ENCODE results near the gene SH2D3A. TPM values are rescaled to one million over a fixed set of nuclear protein-coding genes. Genes with fewer than 3 reads are reported as not detected.

Gene SH2D3A
- total RNA-seq, 4 donors from 2014 or later, result 1.0 to 5.4 TPM; not detected in 2

DNA sequence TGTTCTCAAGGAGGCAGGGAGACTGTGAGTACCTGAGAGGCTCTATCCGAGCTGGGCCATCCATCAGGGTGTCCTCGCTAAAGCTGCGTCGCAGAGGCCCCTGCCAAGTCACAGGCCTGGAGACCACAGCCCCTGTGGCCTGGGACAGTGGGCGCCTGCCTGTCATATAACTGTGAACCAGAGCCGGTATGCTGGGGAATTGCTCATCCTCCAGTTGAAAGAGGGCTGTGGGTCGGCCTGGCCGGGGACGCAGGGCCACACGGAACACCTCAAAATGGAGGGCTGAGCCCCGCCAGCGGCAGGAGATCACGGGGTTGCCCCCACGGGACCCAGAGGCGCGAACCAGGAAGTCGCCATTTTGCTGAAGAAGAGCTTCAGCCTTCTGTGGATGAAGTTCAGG lies 6.6 kb downstream of the SH2D3A start:
- TF ChIP-seq, protein P1, sequence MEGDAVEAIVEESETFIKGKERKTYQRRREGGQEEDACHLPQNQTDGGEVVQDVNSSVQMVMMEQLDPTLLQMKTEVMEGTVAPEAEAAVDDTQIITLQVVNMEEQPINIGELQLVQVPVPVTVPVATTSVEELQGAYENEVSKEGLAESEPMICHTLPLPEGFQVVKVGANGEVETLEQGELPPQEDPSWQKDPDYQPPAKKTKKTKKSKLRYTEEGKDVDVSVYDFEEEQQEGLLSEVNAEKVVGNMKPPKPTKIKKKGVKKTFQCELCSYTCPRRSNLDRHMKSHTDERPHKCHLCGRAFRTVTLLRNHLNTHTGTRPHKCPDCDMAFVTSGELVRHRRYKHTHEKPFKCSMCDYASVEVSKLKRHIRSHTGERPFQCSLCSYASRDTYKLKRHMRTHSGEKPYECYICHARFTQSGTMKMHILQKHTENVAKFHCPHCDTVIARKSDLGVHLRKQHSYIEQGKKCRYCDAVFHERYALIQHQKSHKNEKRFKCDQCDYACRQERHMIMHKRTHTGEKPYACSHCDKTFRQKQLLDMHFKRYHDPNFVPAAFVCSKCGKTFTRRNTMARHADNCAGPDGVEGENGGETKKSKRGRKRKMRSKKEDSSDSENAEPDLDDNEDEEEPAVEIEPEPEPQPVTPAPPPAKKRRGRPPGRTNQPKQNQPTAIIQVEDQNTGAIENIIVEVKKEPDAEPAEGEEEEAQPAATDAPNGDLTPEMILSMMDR (IDR thresholded peaks at IDR 0.05), result no peak
- TF ChIP-seq POLR2A (IDR thresholded peaks at IDR 0.05), result no peak
- H3K36me3 ChIP-seq, result no peaks in the 10 kb centered on the region
- no peaks in the 10 kb centered on the region for H3K4me1 ChIP-seq
- no peak overlapping the region for H3K27ac ChIP-seq
- no peaks in the 10 kb centered on the region for H3K27me3 ChIP-seq
- no peak overlapping the region for H3K4me3 ChIP-seq
- intact Hi-C loops (cut with DNase I; ENCODE audit: low total_unique reads), result no loop called here
- DNase-seq, result no peak
- H3K9me3 ChIP-seq, result no peaks in the 10 kb centered on the region

DNA sequence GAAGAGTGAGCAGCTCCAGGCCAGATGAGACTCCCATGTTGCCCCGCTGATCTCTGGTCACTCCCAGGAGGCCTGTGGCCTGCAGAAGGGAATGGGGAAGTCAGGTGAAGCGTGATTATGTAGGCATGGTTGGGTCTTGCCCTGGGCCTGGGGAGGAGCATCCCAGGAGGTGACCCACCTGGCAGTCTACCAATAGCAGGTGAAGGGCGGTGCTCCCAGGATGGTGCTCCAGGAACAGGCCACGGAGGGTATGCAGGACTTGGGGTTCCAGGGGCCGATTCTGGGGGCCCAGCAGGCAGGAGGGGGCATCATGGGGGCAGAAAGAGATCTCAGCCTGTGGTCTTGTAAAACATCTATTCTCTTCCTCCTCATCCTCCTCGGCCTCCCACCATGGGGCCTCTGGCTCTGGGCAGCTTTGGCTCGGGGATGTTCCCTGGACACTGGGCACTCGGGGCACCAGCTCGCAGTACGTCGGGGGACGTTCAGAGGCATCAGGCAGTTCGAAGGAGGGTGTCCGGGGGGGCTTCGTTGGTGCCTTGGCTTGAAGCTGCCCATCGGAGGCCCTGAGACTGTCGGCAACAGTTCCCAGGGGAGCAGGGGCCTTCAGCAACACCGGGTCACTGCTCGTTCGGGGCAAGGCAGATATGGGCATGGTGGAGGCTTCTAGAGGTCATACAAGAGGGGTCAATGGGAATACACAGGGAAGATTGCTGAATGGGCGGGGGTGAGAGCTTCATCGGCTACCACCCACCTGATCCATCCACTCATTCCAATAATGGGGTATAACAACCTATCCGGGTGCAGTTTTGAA lies 12.4 kb downstream of the SH2D3A start:
- Histone ChIP-seq H3K4me1 (peaks cover 0 to 6% of the 10 kb centered on the region in 2 donors), H3K36me3 (no peaks in the 10 kb centered on the region), H3K9me3 (no peaks in the 10 kb centered on the region), H3K27me3 (no peaks in the 10 kb centered on the region), H3K4me3 (no peak overlapping the region), H3K27ac (no peak overlapping the region)
- DNase-seq, result no peak
- intact Hi-C loops (cut with DNase I; ENCODE audit: low total_unique reads), result no loop called here
- TF ChIP-seq POLR2A (IDR thresholded peaks at IDR 0.05), result no peak
- TF ChIP-seq, protein P1 (IDR thresholded peaks at IDR 0.05), result no peak

DNA sequence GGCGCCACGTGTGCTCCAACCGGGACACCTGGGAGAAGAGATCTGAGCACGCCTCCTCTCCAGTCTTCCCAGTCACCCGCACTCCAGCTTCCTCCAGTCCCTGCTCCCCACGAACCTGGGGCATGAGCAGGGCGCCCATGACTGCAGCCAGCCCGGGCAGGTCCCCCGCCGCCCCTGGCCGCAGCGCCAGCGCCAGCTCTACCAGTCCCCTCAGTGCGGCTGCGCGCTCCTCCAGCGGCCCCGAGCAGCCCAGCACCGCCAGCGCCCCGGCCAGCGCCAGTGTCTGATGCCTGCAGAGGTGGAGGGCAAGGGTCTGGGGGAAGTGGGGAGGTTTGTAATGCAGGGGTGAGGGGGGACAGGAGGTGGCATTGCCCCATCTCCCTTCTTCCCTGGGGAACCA lies 13.1 kb downstream of the SH2D3A start:
- no peak for DNase-seq
- intact Hi-C loops (cut with DNase I; ENCODE audit: low total_unique reads), result no loop called here
- TF ChIP-seq, protein P1 (IDR thresholded peaks at IDR 0.05), result no peak
- no peak for TF ChIP-seq POLR2A (IDR thresholded peaks at IDR 0.05)
- H3K4me1 ChIP-seq, result peaks cover 0 to 6% of the 10 kb centered on the region in 2 donors
- no peak overlapping the region for H3K4me3 ChIP-seq
- no peaks in the 10 kb centered on the region for H3K9me3 ChIP-seq
- no peaks in the 10 kb centered on the region for H3K27me3 ChIP-seq
- H3K27ac ChIP-seq, result no peak overlapping the region
- H3K36me3 ChIP-seq, result no peaks in the 10 kb centered on the region

DNA sequence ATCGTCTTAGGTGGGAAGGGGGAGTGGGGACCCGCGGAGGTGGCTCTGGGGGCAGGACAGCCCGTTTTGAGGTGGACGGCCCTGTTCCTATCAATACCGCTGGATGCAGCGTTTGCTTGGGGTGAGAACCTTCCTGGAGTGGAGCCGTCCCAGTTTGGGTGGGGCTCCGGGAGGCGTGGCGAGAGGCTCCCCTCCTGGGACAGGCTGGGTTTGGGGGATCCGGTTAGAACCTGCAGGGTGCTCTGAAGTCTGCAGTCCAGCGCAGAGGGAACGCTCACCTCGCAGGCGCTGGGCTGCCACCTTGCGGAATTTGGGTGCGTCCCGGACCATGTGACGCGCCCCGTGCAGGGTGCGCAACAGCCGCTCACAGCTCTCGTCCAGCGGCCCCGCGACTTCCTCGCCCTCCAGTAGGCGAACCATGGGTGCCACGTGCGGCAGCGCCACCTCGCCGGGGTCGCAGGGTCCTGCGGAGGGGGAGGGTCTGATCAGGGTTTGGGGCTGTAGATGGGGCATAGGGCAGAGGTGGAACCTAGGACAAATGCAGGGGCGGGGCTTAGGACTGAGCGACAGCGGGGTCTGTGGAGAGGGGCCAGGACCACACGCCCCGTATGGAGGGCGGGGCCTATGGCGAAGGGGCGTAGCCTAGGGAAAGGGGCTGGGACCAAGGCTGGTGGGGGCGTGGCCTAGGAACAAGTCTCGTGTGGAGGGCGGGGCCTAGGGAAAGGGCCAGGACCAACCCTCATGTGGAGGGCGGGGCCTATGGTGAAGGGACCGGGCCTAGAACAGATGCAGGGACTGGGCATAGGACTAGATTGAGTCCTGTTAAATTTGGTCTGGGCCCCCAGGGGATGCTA lies 13.8 kb downstream of the SH2D3A start:
- no peak for TF ChIP-seq POLR2A (IDR thresholded peaks at IDR 0.05)
- TF ChIP-seq, protein P1 (IDR thresholded peaks at IDR 0.05), result peak; percentile 52 to 72 (median 65)
- peak overlapping the region; percentile 23 to 26 for H3K4me3 ChIP-seq
- no peaks in the 10 kb centered on the region for H3K9me3 ChIP-seq
- peak; percentile 83 to 84 for DNase-seq
- H3K4me1 ChIP-seq, result peaks cover 0 to 6% of the 10 kb centered on the region in 2 donors
- no peaks in the 10 kb centered on the region for H3K36me3 ChIP-seq
- H3K27ac ChIP-seq, result peak overlapping the region in 1 of 2 donors; percentile 54
- intact Hi-C loops (cut with DNase I; ENCODE audit: low total_unique reads), result no loop called here
- H3K27me3 ChIP-seq, result no peaks in the 10 kb centered on the region

Measured in uterus (tissue), 4 donors.